ENCODE results near the gene BRINP1. TPM values are rescaled to one million over a fixed set of nuclear protein-coding genes. Genes with fewer than 3 reads are reported as not detected.

Gene BRINP1
- total and polyA plus RNA-seq, 2 donors (not counting 1 experiment from before 2014, with no cell fraction given): 0.06 to 0.33 TPM

GRCh38 chr9:119159386-119159785 is 209.8 kb downstream of the BRINP1 start:
- TF ChIP-seq, protein P1, sequence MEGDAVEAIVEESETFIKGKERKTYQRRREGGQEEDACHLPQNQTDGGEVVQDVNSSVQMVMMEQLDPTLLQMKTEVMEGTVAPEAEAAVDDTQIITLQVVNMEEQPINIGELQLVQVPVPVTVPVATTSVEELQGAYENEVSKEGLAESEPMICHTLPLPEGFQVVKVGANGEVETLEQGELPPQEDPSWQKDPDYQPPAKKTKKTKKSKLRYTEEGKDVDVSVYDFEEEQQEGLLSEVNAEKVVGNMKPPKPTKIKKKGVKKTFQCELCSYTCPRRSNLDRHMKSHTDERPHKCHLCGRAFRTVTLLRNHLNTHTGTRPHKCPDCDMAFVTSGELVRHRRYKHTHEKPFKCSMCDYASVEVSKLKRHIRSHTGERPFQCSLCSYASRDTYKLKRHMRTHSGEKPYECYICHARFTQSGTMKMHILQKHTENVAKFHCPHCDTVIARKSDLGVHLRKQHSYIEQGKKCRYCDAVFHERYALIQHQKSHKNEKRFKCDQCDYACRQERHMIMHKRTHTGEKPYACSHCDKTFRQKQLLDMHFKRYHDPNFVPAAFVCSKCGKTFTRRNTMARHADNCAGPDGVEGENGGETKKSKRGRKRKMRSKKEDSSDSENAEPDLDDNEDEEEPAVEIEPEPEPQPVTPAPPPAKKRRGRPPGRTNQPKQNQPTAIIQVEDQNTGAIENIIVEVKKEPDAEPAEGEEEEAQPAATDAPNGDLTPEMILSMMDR (conservative IDR thresholded peaks at IDR 0.05 in 1 of 2, IDR thresholded peaks at IDR 0.05 in 1 of 2; ENCODE audit: low read depth in 1 of 2, low read length in 2 of 2): no peak
- TF ChIP-seq EZH2 (IDR thresholded peaks at IDR 0.05; ENCODE audit: low read length, missing control alignments): no peak
- H3K4me1 ChIP-seq (ENCODE audit: control insufficient read depth, extremely low read depth, insufficient read depth, low read length): no peaks in the 10 kb centered on the region
- DNase-seq (ENCODE audit: low read depth in 2 of 2): no peak
- H3K36me3 ChIP-seq (ENCODE audit: control insufficient read depth, insufficient read depth, low read length): no peaks in the 10 kb centered on the region
- no peaks in the 10 kb centered on the region for H4K20me1 ChIP-seq (ENCODE audit: control insufficient read depth, extremely low read depth, insufficient read depth, low read length)
- H3K27me3 ChIP-seq (ENCODE audit: control insufficient read depth, insufficient read depth, low read length): no peaks in the 10 kb centered on the region
- no peak overlapping the region for H3K27ac ChIP-seq (ENCODE audit: insufficient read depth, low read length)
- no peak overlapping the region for H3K4me2 ChIP-seq (ENCODE audit: extremely low read depth, insufficient read depth, low read length)
- no peak overlapping the region for H3K9ac ChIP-seq (ENCODE audit: insufficient read depth, low read length)
- H3K79me2 ChIP-seq (ENCODE audit: control insufficient read depth, insufficient read depth, low read length): no peaks in the 10 kb centered on the region
- H2AFZ ChIP-seq (ENCODE audit: low read length): no peak overlapping the region
- H3K4me3 ChIP-seq (replicated peaks in 1 of 4; ENCODE audit: control extremely low read depth in 1 of 4, insufficient read depth in 1 of 4, low read depth in 3 of 4, low read length in 4 of 4): no peak overlapping the region
- no peaks in the 10 kb centered on the region for H3K9me3 ChIP-seq (ENCODE audit: control insufficient read depth, insufficient read depth, low read depth, low read length)

GRCh38 chr9:119157196-119157595 is 212.0 kb downstream of the BRINP1 start:
- H3K79me2 ChIP-seq (ENCODE audit: control insufficient read depth, insufficient read depth, low read length): no peaks in the 10 kb centered on the region
- no peak for TF ChIP-seq EZH2 (IDR thresholded peaks at IDR 0.05; ENCODE audit: low read length, missing control alignments)
- TF ChIP-seq, protein P1 (conservative IDR thresholded peaks at IDR 0.05 in 1 of 2, IDR thresholded peaks at IDR 0.05 in 1 of 2; ENCODE audit: low read depth in 1 of 2, low read length in 2 of 2): no peak
- no peak overlapping the region for H3K4me3 ChIP-seq (replicated peaks in 1 of 4; ENCODE audit: control extremely low read depth in 1 of 4, insufficient read depth in 1 of 4, low read depth in 3 of 4, low read length in 4 of 4)
- H3K27ac ChIP-seq (ENCODE audit: insufficient read depth, low read length): no peak overlapping the region
- H2AFZ ChIP-seq (ENCODE audit: low read length): no peak overlapping the region
- H3K36me3 ChIP-seq (ENCODE audit: control insufficient read depth, insufficient read depth, low read length): no peaks in the 10 kb centered on the region
- no peak overlapping the region for H3K9ac ChIP-seq (ENCODE audit: insufficient read depth, low read length)
- DNase-seq (ENCODE audit: low read depth in 2 of 2): peak in 1 of 2 donors; percentile 57
- no peaks in the 10 kb centered on the region for H4K20me1 ChIP-seq (ENCODE audit: control insufficient read depth, extremely low read depth, insufficient read depth, low read length)
- H3K27me3 ChIP-seq (ENCODE audit: control insufficient read depth, insufficient read depth, low read length): no peaks in the 10 kb centered on the region
- no peak overlapping the region for H3K4me2 ChIP-seq (ENCODE audit: extremely low read depth, insufficient read depth, low read length)
- no peaks in the 10 kb centered on the region for H3K9me3 ChIP-seq (ENCODE audit: control insufficient read depth, insufficient read depth, low read depth, low read length)
- no peaks in the 10 kb centered on the region for H3K4me1 ChIP-seq (ENCODE audit: control insufficient read depth, extremely low read depth, insufficient read depth, low read length)

DNA sequence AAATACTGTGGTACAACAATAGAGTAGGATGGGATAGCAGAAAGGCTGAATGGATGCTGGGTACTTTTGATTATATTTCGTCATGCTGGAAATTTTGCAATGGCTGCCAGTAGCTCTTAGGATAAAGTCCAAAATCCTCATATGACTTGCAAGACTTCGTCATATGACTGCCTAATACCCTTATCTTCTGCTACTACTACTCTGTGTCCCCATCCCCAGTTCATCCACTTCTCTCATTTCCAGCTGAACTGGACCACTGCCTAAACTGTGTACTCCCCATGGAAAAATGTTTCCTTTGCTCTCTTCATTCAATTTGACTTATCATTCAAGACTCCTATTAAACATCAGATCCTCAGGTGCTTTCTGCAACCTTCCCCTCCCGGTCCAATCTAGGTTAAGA is 212.9 kb downstream of the BRINP1 start:
- no peak for DNase-seq (ENCODE audit: low read depth in 2 of 2)
- Histone ChIP-seq H3K9ac (ENCODE audit: insufficient read depth, low read length) (no peak overlapping the region), H3K4me3 (replicated peaks in 1 of 4; ENCODE audit: control extremely low read depth in 1 of 4, insufficient read depth in 1 of 4, low read depth in 3 of 4, low read length in 4 of 4) (no peak overlapping the region), H3K4me1 (ENCODE audit: control insufficient read depth, extremely low read depth, insufficient read depth, low read length) (no peaks in the 10 kb centered on the region), H3K27me3 (ENCODE audit: control insufficient read depth, insufficient read depth, low read length) (no peaks in the 10 kb centered on the region), H3K9me3 (ENCODE audit: control insufficient read depth, insufficient read depth, low read depth, low read length) (no peaks in the 10 kb centered on the region), H2AFZ (ENCODE audit: low read length) (no peak overlapping the region), H3K36me3 (ENCODE audit: control insufficient read depth, insufficient read depth, low read length) (no peaks in the 10 kb centered on the region), H3K4me2 (ENCODE audit: extremely low read depth, insufficient read depth, low read length) (no peak overlapping the region), H3K79me2 (ENCODE audit: control insufficient read depth, insufficient read depth, low read length) (no peaks in the 10 kb centered on the region), H4K20me1 (ENCODE audit: control insufficient read depth, extremely low read depth, insufficient read depth, low read length) (no peaks in the 10 kb centered on the region), H3K27ac (ENCODE audit: insufficient read depth, low read length) (no peak overlapping the region)
- no peak for TF ChIP-seq EZH2 (IDR thresholded peaks at IDR 0.05; ENCODE audit: low read length, missing control alignments)
- TF ChIP-seq, protein P1 (conservative IDR thresholded peaks at IDR 0.05 in 1 of 2, IDR thresholded peaks at IDR 0.05 in 1 of 2; ENCODE audit: low read depth in 1 of 2, low read length in 2 of 2): no peak

Measured in fibroblast of lung (primary cell).